K562 (cell line): ENCODE data around the gene UPF2. TPM values are rescaled to one million over a fixed set of nuclear protein-coding genes. Genes with fewer than 3 reads are reported as not detected.

Source experiments
- ADNP ChIP-seq: fragments of 200-800 bp; sonication (Bioruptor generic); IDR thresholded peaks from 2 replicates; pipeline ENCODE4 v1.6.1; 2016; ENCODE audit warnings: missing genetic modification characterization, missing compliant biosample characterization
- GABPA ChIP-seq: fragments of 200-800 bp; sonication (Bioruptor generic); conservative IDR thresholded peaks from 2 replicates; pipeline ENCODE4 v1.6.1; 2016; ENCODE audit warnings: low read depth, missing genetic modification characterization, missing compliant biosample characterization
- HDAC1 ChIP-seq, 2 experiments: fragments of 450-650 bp; IDR thresholded peaks; 2 replicates each; pipeline ENCODE4 v1.6.1; 2016 to 2017; ENCODE audit warnings: inconsistent platforms in 1 of 2, mild to moderate bottlenecking in 1 of 2, moderate library complexity in 1 of 2
- HEY1 ChIP-seq: fragments of 250-450 bp; sonication (Bioruptor Pico); IDR thresholded peaks from 2 replicates; pipeline ENCODE4 v1.5.0; 2020; ENCODE audit warnings: mild to moderate bottlenecking, moderate library complexity, borderline replicate concordance
- HLTF ChIP-seq: fragments of 450-650 bp; IDR thresholded peaks from 2 replicates; pipeline ENCODE4 v1.6.1; 2016
- IFI16 ChIP-seq: fragments of 250-450 bp; sonication (Bioruptor Pico); IDR thresholded peaks from 2 replicates; pipeline ENCODE4 v2.1.2; 2022; ENCODE audit warnings: mild to moderate bottlenecking, inconsistent platforms
- NBN ChIP-seq: fragments of 450-650 bp; IDR thresholded peaks from 2 replicates; pipeline ENCODE4 v1.6.1; 2016; ENCODE audit warnings: low read depth, mild to moderate bottlenecking
- NFIX ChIP-seq: fragments of 250-450 bp; sonication (Bioruptor Pico); IDR thresholded peaks from 2 replicates; pipeline ENCODE4 v1.4.0; 2020; ENCODE audit warnings: low read depth, mild to moderate bottlenecking, moderate library complexity
- POLR2AphosphoS2 ChIP-seq: IDR thresholded peaks from 2 replicates; pipeline ENCODE4 v1.6.1; 2012; ENCODE audit warnings: low read length, improper control_type of control experiment
- RBM22 ChIP-seq: fragments of 200-400 bp; formaldehyde crosslinking; IDR thresholded peaks from 2 replicates; pipeline ENCODE4 v1.6.1; 2018; ENCODE audit warnings: low read length, low read depth; ENCODE audit not compliant: poor library complexity, severe bottlenecking
- SAFB2 ChIP-seq: fragments of 200-400 bp; formaldehyde crosslinking; IDR thresholded peaks from 2 replicates; pipeline ENCODE4 v1.6.1; 2018; ENCODE audit warnings: borderline replicate concordance, low read length, low read depth, moderate library complexity; ENCODE audit not compliant: severe bottlenecking
- YY1 ChIP-seq, 3 experiments: IDR thresholded peaks; 2 replicates each; pipeline ENCODE4 v1.6.1; 2011; ENCODE audit warnings: low read length in 2 of 3, mild to moderate bottlenecking in 2 of 3, moderate library complexity in 2 of 3, borderline replicate concordance in 1 of 3, control low read depth in 1 of 3, low read depth in 1 of 3; ENCODE audit not compliant: insufficient read depth in 3 of 3, insufficient replicate concordance in 2 of 3, control insufficient read depth in 1 of 3, insufficient read length in 1 of 3; ENCODE audit errors: extremely low read depth in 1 of 3
- ZEB2 ChIP-seq: fragments of 450-650 bp; IDR thresholded peaks from 2 replicates; pipeline ENCODE4 v1.6.1; 2016
- polyA plus RNA-seq, 8 experiments: library from polyadenylated mRNA; depleted of rRNA in 4 of 8; stranded (reverse) in 5 of 8; unstranded in 3 of 8; fragments of >200 nt; fragmentation: Nextera tagmentation in 2 of 8; fragmentation: Illumina TruSeq in 1 of 8; extraction: Ambion mirVana in 2 of 8; extraction: Trizol in 1 of 8; gene quantifications; 2 replicates each; pipeline versions ENCODE4 v1.2.1 to v1.2.3, GENCODE V29; 2011 to 2014; ENCODE audit warnings: inconsistent platforms in 1 of 8, missing spikeins in 1 of 8
- total RNA-seq, 7 experiments: library from RNA; depleted of rRNA in 6 of 7; stranded (reverse); fragments of >200 nt in 6 of 7; fragmentation: Illumina TruSeq in 2 of 7; extraction: Trizol in 2 of 7; gene quantifications; 2 replicates each; pipeline versions ENCODE4 v1.2.1 to v1.2.3, GENCODE V29; 2011 to 2021; ENCODE audit warnings: low replicate concordance in 1 of 7
- TF ChIP-seq, protein P1 (sequence below): fragments of 450-650 bp; IDR thresholded peaks from 2 replicates; pipeline ENCODE4 v1.7.1; 2018; ENCODE audit warnings: mild to moderate bottlenecking, low read depth; ENCODE audit not compliant: partially characterized antibody
- TF ChIP-seq, protein P2 (sequence below): fragments of 250-450 bp; sonication (Bioruptor Pico); IDR thresholded peaks from 2 replicates; pipeline ENCODE4 v1.4.0; 2020; ENCODE audit warnings: mild to moderate bottlenecking, moderate library complexity, borderline replicate concordance
- TF ChIP-seq, protein P3 (sequence below): fragments of 450-650 bp; formaldehyde crosslinking; conservative IDR thresholded peaks from 2 replicates; pipeline ENCODE4 v1.4.0; 2022; ENCODE audit warnings: mild to moderate bottlenecking, missing genetic modification characterization
- TF ChIP-seq, protein P4 (sequence below): fragments of 450-650 bp; IDR thresholded peaks from 2 replicates; pipeline ENCODE4 v1.6.1; 2016; ENCODE audit warnings: low read depth, mild to moderate bottlenecking, moderate library complexity

The UPF2 gene
- total and polyA plus RNA-seq, 9 of the 15 experiments (the other 6 are each of a cell fraction or from before 2014, with no cell fraction given): 13.9 to 37.7 (median 23.7) TPM

DNA sequence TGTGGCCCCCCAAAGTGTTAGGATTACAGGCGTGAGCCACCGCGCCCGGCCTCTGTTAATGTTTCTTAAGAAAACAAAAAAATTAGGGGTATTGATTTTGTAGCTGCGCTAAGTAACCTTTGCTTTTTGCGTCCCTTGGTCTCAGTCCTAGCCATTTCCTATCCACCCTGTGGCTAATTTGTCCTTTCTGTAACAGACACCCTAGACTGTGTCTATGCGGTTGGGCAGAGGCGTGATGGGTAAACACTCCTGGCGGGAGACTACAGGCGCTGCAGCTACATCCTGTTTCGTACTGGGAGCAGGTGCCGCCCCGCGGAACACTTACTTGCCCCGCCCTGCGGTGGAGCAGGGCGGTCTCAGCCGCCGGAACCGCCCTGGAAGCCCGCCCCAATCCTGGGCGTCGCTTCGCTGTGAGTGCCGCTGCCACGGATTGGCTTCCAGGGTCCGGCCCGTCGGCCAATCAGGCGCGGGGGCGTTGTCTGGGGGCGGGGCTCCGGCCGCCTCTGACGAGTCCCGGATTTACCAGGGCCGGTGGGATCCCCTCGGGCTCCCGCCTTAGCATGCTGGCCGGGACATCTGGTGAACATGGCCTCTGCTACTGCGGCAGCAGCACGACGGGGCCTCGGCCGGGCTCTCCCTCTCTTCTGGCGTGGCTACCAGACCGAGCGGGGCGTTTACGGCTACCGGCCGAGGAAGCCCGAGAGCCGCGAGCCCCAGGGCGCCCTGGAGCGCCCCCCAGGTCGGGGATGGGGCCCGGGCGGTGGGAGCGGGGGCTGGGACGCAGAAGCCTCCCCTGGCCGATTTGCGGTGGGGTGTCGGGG, 26.1 kb upstream of the UPF2 start, which contains the start of gene DHTKD1 (continued):
- TF ChIP-seq, protein P1, sequence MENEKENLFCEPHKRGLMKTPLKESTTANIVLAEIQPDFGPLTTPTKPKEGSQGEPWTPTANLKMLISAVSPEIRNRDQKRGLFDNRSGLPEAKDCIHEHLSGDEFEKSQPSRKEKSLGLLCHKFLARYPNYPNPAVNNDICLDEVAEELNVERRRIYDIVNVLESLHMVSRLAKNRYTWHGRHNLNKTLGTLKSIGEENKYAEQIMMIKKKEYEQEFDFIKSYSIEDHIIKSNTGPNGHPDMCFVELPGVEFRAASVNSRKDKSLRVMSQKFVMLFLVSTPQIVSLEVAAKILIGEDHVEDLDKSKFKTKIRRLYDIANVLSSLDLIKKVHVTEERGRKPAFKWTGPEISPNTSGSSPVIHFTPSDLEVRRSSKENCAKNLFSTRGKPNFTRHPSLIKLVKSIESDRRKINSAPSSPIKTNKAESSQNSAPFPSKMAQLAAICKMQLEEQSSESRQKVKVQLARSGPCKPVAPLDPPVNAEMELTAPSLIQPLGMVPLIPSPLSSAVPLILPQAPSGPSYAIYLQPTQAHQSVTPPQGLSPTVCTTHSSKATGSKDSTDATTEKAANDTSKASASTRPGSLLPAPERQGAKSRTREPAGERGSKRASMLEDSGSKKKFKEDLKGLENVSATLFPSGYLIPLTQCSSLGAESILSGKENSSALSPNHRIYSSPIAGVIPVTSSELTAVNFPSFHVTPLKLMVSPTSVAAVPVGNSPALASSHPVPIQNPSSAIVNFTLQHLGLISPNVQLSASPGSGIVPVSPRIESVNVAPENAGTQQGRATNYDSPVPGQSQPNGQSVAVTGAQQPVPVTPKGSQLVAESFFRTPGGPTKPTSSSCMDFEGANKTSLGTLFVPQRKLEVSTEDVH: peak; percentile 94
- TF ChIP-seq YY1 (IDR thresholded peaks at IDR 0.05; ENCODE audit: borderline replicate concordance in 1 of 3, control insufficient read depth in 1 of 3, extremely low read depth in 1 of 3, insufficient read depth in 3 of 3, insufficient read length in 1 of 3, insufficient replicate concordance in 2 of 3, low read depth in 1 of 3, low read length in 2 of 3): peak in 1 of 3 experiments; percentile 76
- TF ChIP-seq HEY1 (CRISPR knock-in tag): no peak
- TF ChIP-seq RBM22: no peak
- TF ChIP-seq NBN: no peak
- TF ChIP-seq GABPA (tag): peak; percentile 85
- TF ChIP-seq NFIX (CRISPR knock-in tag): no peak
- TF ChIP-seq, protein P2, sequence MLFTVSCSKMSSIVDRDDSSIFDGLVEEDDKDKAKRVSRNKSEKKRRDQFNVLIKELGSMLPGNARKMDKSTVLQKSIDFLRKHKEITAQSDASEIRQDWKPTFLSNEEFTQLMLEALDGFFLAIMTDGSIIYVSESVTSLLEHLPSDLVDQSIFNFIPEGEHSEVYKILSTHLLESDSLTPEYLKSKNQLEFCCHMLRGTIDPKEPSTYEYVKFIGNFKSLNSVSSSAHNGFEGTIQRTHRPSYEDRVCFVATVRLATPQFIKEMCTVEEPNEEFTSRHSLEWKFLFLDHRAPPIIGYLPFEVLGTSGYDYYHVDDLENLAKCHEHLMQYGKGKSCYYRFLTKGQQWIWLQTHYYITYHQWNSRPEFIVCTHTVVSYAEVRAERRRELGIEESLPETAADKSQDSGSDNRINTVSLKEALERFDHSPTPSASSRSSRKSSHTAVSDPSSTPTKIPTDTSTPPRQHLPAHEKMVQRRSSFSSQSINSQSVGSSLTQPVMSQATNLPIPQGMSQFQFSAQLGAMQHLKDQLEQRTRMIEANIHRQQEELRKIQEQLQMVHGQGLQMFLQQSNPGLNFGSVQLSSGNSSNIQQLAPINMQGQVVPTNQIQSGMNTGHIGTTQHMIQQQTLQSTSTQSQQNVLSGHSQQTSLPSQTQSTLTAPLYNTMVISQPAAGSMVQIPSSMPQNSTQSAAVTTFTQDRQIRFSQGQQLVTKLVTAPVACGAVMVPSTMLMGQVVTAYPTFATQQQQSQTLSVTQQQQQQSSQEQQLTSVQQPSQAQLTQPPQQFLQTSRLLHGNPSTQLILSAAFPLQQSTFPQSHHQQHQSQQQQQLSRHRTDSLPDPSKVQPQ (CRISPR knock-in tag): no peak
- no peak for TF ChIP-seq IFI16 (CRISPR knock-in tag)
- peak in 1 of 2 experiments; percentile 64; a peak in 2 of 4 replicates for TF ChIP-seq HDAC1 (IDR thresholded peaks at IDR 0.05)
- no peak for TF ChIP-seq ADNP (tag)
- TF ChIP-seq, protein P3, sequence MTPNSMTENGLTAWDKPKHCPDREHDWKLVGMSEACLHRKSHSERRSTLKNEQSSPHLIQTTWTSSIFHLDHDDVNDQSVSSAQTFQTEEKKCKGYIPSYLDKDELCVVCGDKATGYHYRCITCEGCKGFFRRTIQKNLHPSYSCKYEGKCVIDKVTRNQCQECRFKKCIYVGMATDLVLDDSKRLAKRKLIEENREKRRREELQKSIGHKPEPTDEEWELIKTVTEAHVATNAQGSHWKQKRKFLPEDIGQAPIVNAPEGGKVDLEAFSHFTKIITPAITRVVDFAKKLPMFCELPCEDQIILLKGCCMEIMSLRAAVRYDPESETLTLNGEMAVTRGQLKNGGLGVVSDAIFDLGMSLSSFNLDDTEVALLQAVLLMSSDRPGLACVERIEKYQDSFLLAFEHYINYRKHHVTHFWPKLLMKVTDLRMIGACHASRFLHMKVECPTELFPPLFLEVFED (CRISPR knock-in tag): no peak
- no peak for TF ChIP-seq POLR2AphosphoS2
- TF ChIP-seq ZEB2: no peak
- TF ChIP-seq SAFB2: no peak
- no peak for TF ChIP-seq HLTF
- TF ChIP-seq, protein P4, sequence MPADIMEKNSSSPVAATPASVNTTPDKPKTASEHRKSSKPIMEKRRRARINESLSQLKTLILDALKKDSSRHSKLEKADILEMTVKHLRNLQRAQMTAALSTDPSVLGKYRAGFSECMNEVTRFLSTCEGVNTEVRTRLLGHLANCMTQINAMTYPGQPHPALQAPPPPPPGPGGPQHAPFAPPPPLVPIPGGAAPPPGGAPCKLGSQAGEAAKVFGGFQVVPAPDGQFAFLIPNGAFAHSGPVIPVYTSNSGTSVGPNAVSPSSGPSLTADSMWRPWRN: no peak
